HepG2 (cell line): ENCODE data around the gene CDK15.

Experiments used
- DDIT3 ChIP-seq: sonication (generic); formaldehyde crosslinking; IDR thresholded peaks from 2 replicates; pipeline ENCODE4 v1.4.0; 2020; ENCODE audit warnings: mild to moderate bottlenecking, missing genetic modification reagents
- MYNN ChIP-seq: sonication (generic); formaldehyde crosslinking; IDR thresholded peaks from 2 replicates; pipeline ENCODE4 v1.4.0; 2020; ENCODE audit warnings: mild to moderate bottlenecking, low read depth, missing genetic modification reagents
- POLR2A ChIP-seq, 2 experiments: IDR thresholded peaks; 2 replicates each; pipeline ENCODE4 v1.6.1; 2011; ENCODE audit warnings: low read depth in 2 of 2, low read length in 2 of 2, mild to moderate bottlenecking in 1 of 2, moderate library complexity in 1 of 2; ENCODE audit not compliant: insufficient read depth in 1 of 2
- TCF7L2 ChIP-seq: IDR thresholded peaks from 2 replicates; pipeline ENCODE4 v1.6.1; 2011; ENCODE audit warnings: mild to moderate bottlenecking, low read depth, low read length, moderate library complexity
- ZNF296 ChIP-seq: sonication (generic); formaldehyde crosslinking; conservative IDR thresholded peaks from 2 replicates; pipeline ENCODE4 v1.5.0; 2020; ENCODE audit warnings: mild to moderate bottlenecking, missing genetic modification reagents
- TF ChIP-seq, protein P1 (sequence below): sonication (generic); formaldehyde crosslinking; IDR thresholded peaks from 2 replicates; pipeline ENCODE4 v1.4.0; 2020; ENCODE audit warnings: missing genetic modification reagents

DNA sequence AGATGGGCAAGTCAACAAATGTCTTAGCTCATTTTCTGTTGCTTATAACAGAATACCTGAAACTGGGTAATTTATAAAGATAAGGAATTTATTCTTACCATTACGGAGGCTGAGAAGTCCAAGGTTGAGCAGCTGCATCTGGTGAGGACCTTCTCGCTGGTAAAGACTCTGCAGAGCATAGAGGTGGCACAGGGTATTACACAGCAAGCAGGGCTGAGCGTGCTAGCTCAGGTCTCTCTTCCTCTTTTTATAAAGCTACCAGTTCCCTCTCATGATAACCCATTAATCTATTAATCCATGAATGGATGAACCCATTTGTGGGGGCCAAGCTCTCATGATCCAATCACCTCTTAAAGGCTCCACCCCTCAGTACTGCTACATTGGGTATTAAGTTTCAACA lies 109.1 kb downstream of the CDK15 start:
- TF ChIP-seq ZNF296 (CRISPR knock-in tag), result no peak
- TF ChIP-seq POLR2A (IDR thresholded peaks at IDR 0.05; ENCODE audit: insufficient read depth in 1 of 2, low read depth in 2 of 2, low read length in 2 of 2), result no peak
- TF ChIP-seq, protein P1, sequence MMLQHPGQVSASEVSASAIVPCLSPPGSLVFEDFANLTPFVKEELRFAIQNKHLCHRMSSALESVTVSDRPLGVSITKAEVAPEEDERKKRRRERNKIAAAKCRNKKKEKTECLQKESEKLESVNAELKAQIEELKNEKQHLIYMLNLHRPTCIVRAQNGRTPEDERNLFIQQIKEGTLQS (CRISPR knock-in tag), result no peak
- TF ChIP-seq DDIT3 (CRISPR knock-in tag), result no peak
- no peak for TF ChIP-seq TCF7L2
- no peak for TF ChIP-seq MYNN (CRISPR knock-in tag)
